Activated naive CD4-positive, alpha-beta T cell treated with anti-CD3 and anti-CD28 coated beads, Interleukin-2, amount 10 ng/mL, durations not matched to agents 7 days and 5 days (primary cell): ENCODE results near the gene PBX4.
A peak's percentile ranks its signal among the peaks of the same experiment; 100 is the strongest.
"Not testable (repeated sequence)": the region's sequence is repeated elsewhere in the genome, so short reads cannot be mapped to it uniquely, and the experiment has no call there.

Experiments used
- CTCF ChIA-PET: fragments of 350-600 bp; sonication (Branson Sonifier 250); formaldehyde crosslinking; loops from one replicate; lab custom pipeline; 2021; ENCODE audit warnings: antibody characterized with exemption; lab: Charles Lee
- DNase-seq: peaks from one replicate; pipeline ENCODE4 v3.0.0-alpha.2; 2020
- H3K27ac Mint-ChIP-seq: one replicate; pipeline ENCODE4 v1.8.0; 2021; ENCODE audit warnings: mild to moderate bottlenecking, moderate library complexity, mixed read lengths
- H3K27me3 Mint-ChIP-seq: one replicate; pipeline ENCODE4 v1.8.0; 2021; ENCODE audit warnings: mild to moderate bottlenecking, mixed read lengths
- H3K36me3 Mint-ChIP-seq: one replicate; pipeline ENCODE4 v1.8.0; 2021; ENCODE audit warnings: mixed read lengths
- H3K4me1 Mint-ChIP-seq: one replicate; pipeline ENCODE4 v1.8.0; 2021; ENCODE audit warnings: mixed read lengths
- H3K4me3 Mint-ChIP-seq: one replicate; pipeline ENCODE4 v1.8.0; 2021; ENCODE audit warnings: mild to moderate bottlenecking, moderate library complexity, mixed read lengths
- H3K9me3 Mint-ChIP-seq: one replicate; pipeline ENCODE4 v1.8.0; 2021; ENCODE audit warnings: mixed read lengths

PBX4 gene

GRCh38 chr19:19618219-19619051, at the start of gene PBX4:
Gene PBX4, minus strand, starts transcription at chr19:19618687. Its CDS starts 58 bp downstream, at chr19:19618629.
- peaks cover 19% of the 10 kb centered on the region for H3K36me3 Mint-ChIP-seq
- peak; percentile 99 for DNase-seq
- peak within 1 kb of the TSS; percentile 80 for H3K27ac Mint-ChIP-seq
- H3K27me3 Mint-ChIP-seq: no peaks in the 10 kb centered on the region
- H3K9me3 Mint-ChIP-seq: no peaks in the 10 kb centered on the region
- peak within 1 kb of the TSS; percentile 90 for H3K4me3 Mint-ChIP-seq
- CTCF ChIA-PET: interaction anchor here (1.7 kb wide), 1 partner anchor 9 kb away, joined by 3 read pairs; no protein-coding TSS in a partner anchor
- H3K4me1 Mint-ChIP-seq: peaks cover 49% of the 10 kb centered on the region

- H3K27ac Mint-ChIP-seq: peak overlapping the region; percentile 75
These were observed 47.0 kb upstream of the PBX4 start for GRCh38 chr19:19665420-19665948.

GRCh38 chr19:19663256-19664120, 45.0 kb upstream of the PBX4 start, which contains the start of gene ATP13A1:
Gene ATP13A1, minus strand, starts transcription at chr19:19663676. Its CDS starts 10 bp downstream, at chr19:19663666.
- Mint-ChIP-seq H3K4me3 (peak within 1 kb of the TSS; percentile 87), H3K36me3 (peaks cover 45% of the 10 kb centered on the region), H3K9me3 (peaks cover 2% of the 10 kb centered on the region), H3K27me3 (no peaks in the 10 kb centered on the region), H3K4me1 (peaks cover 41% of the 10 kb centered on the region), H3K27ac (peak within 1 kb of the TSS; percentile 96)
- CTCF ChIA-PET: interaction anchor here (1.0 to 1.2 kb wide), 2 partner anchors 131 to 134 kb away, joined by 3 to 4 read pairs; no protein-coding TSS in a partner anchor
- DNase-seq: peak; percentile 96

More at GRCh38 chr19:19665420-19665948, 47.0 kb upstream of the PBX4 start:
- H3K9me3 Mint-ChIP-seq, H3K27me3 Mint-ChIP-seq, CTCF ChIA-PET, H3K4me3 Mint-ChIP-seq: not testable (repeated sequence)
- DNase-seq: peak; percentile 7
- Mint-ChIP-seq H3K36me3 (peaks cover 49% of the 10 kb centered on the region), H3K4me1 (peaks cover 48% of the 10 kb centered on the region)

- DNase-seq: no peak
- Mint-ChIP-seq H3K9me3 (peaks cover 2% of the 10 kb centered on the region), H3K4me1 (peaks cover 39% of the 10 kb centered on the region), H3K36me3 (peaks cover 48% of the 10 kb centered on the region), H3K4me3 (peak overlapping the region; percentile 87), H3K27ac (peak overlapping the region; percentile 84), H3K27me3 (no peaks in the 10 kb centered on the region)
- CTCF ChIA-PET: interaction anchor here (1.2 kb wide), 1 partner anchor 130 kb away, joined by 4 read pairs; no protein-coding TSS in a partner anchor
These were observed 44.4 kb upstream of the PBX4 start for GRCh38 chr19:19662871-19663255.

GRCh38 chr19:19662344-19662743, 43.9 kb upstream of the PBX4 start:
- CTCF ChIA-PET: interaction anchor here (1.2 to 1.9 kb wide), 2 partner anchors 18 to 130 kb away, joined by 4 to 7 read pairs; partner anchors contain the start of gene GMIP
- DNase-seq: no peak
- Mint-ChIP-seq H3K27me3 (no peaks in the 10 kb centered on the region), H3K9me3 (peaks cover 2% of the 10 kb centered on the region), H3K4me3 (peak overlapping the region; percentile 87), H3K27ac (peak overlapping the region; percentile 84), H3K36me3 (peaks cover 48% of the 10 kb centered on the region), H3K4me1 (peaks cover 34% of the 10 kb centered on the region)

- DNase-seq: peak; percentile 52
- Mint-ChIP-seq H3K9me3 (no peaks in the 10 kb centered on the region), H3K36me3 (peaks cover 48% of the 10 kb centered on the region), H3K27ac (peak overlapping the region; percentile 84), H3K27me3 (no peaks in the 10 kb centered on the region), H3K4me1 (peaks cover 29% of the 10 kb centered on the region), H3K4me3 (peak overlapping the region; percentile 87)
- CTCF ChIA-PET: interaction anchor here (1.2 to 1.9 kb wide), 2 partner anchors 18 to 129 kb away, joined by 4 to 7 read pairs; partner anchors contain the start of gene GMIP
These were observed 43.3 kb upstream of the PBX4 start for GRCh38 chr19:19661675-19662251.

GRCh38 chr19:19661141-19661674, 42.7 kb upstream of the PBX4 start:
- H3K4me3 Mint-ChIP-seq: peak overlapping the region; percentile 87
- peak overlapping the region; percentile 84 for H3K27ac Mint-ChIP-seq
- peaks cover 27% of the 10 kb centered on the region for H3K4me1 Mint-ChIP-seq
- no peaks in the 10 kb centered on the region for H3K9me3 Mint-ChIP-seq
- no peak for DNase-seq
- H3K36me3 Mint-ChIP-seq: peaks cover 52% of the 10 kb centered on the region
- H3K27me3 Mint-ChIP-seq: no peaks in the 10 kb centered on the region
- CTCF ChIA-PET: interaction anchor here (1.9 kb wide), 1 partner anchor 17 kb away, joined by 7 read pairs; the partner anchor contains the start of gene GMIP

- peaks cover 62% of the 10 kb centered on the region for H3K36me3 Mint-ChIP-seq
- H3K4me1 Mint-ChIP-seq: peaks cover 27% of the 10 kb centered on the region
- H3K27ac Mint-ChIP-seq: no peak overlapping the region
- no peak for DNase-seq
- H3K27me3 Mint-ChIP-seq: no peaks in the 10 kb centered on the region
- CTCF ChIA-PET: interaction anchor here (1.1 kb wide), 1 partner anchor 15 kb away, joined by 4 read pairs; no protein-coding TSS in a partner anchor
- H3K4me3 Mint-ChIP-seq: no peak overlapping the region
- no peaks in the 10 kb centered on the region for H3K9me3 Mint-ChIP-seq
These were observed 41.3 kb upstream of the PBX4 start for GRCh38 chr19:19659646-19660245.

GRCh38 chr19:19657397-19657783, 38.9 kb upstream of the PBX4 start:
- H3K4me3 Mint-ChIP-seq: no peak overlapping the region
- no peaks in the 10 kb centered on the region for H3K9me3 Mint-ChIP-seq
- no peak for DNase-seq
- no peak overlapping the region for H3K27ac Mint-ChIP-seq
- CTCF ChIA-PET: no interaction called here
- peaks cover 66% of the 10 kb centered on the region for H3K36me3 Mint-ChIP-seq
- H3K4me1 Mint-ChIP-seq: peaks cover 18% of the 10 kb centered on the region
- H3K27me3 Mint-ChIP-seq: no peaks in the 10 kb centered on the region

- DNase-seq: no peak
- H3K4me1 Mint-ChIP-seq: peaks cover 11% of the 10 kb centered on the region
- H3K9me3 Mint-ChIP-seq: no peaks in the 10 kb centered on the region
- CTCF ChIA-PET: no interaction called here
- H3K27me3 Mint-ChIP-seq: no peaks in the 10 kb centered on the region
- H3K36me3 Mint-ChIP-seq: peaks cover 63% of the 10 kb centered on the region
- H3K27ac Mint-ChIP-seq: peak overlapping the region; percentile 24
- H3K4me3 Mint-ChIP-seq: no peak overlapping the region
These were observed 38.2 kb upstream of the PBX4 start for GRCh38 chr19:19656451-19657396.

- no peak for DNase-seq
These were observed 37.3 kb upstream of the PBX4 start for GRCh38 chr19:19655641-19656343.

More at GRCh38 chr19:19655641-19656343, 37.3 kb upstream of the PBX4 start:
- Mint-ChIP-seq H3K36me3 (peaks cover 58% of the 10 kb centered on the region), H3K4me3 (no peak overlapping the region), H3K27ac (peak overlapping the region; percentile 24), H3K9me3 (no peaks in the 10 kb centered on the region), H3K4me1 (peaks cover 3% of the 10 kb centered on the region), H3K27me3 (no peaks in the 10 kb centered on the region)
- CTCF ChIA-PET: no interaction called here
